Measurements from ENCODE around the gene KRTAP10-7.

GRCh38 chr21:44603911-44604310, 3.5 kb downstream of the KRTAP10-7 start:
- TF ChIP-seq CTCF (IDR thresholded peaks at IDR 0.05) (no peak), ZFX (IDR thresholded peaks at IDR 0.05; ENCODE audit: borderline replicate concordance) (no peak)

Data from 22Rv1 (cell line).